ENCODE data around the gene ADAMTS10.
"Not testable (repeated sequence)": the region's sequence is repeated elsewhere in the genome, so short reads cannot be mapped to it uniquely, and the experiment has no call there.

The ADAMTS10 gene

GRCh38 chr19:8567522-8568172, 42.9 kb downstream of the ADAMTS10 start:
- H3K4me1 ChIP-seq (ENCODE audit: low read length), result peaks cover 19% of the 10 kb centered on the region

GRCh38 chr19:8566855-8567254, 43.7 kb downstream of the ADAMTS10 start:
- Histone ChIP-seq H3F3A (ENCODE audit: insufficient read depth, low read length) (no peaks in the 10 kb centered on the region), H3K4me3 (ENCODE audit: low read length) (no peak overlapping the region), H3K9ac (ENCODE audit: low read length) (no peak overlapping the region), H3K4me1 (ENCODE audit: low read length) (peaks cover 19% of the 10 kb centered on the region), H3K27me3 (replicated peaks; ENCODE audit: insufficient read depth, low read length) (peaks cover 36% of the 10 kb centered on the region), H3K36me3 (replicated peaks; ENCODE audit: insufficient read depth, low read length) (no peaks in the 10 kb centered on the region), H3K9me3 (replicated peaks; ENCODE audit: insufficient read depth, low read length) (no peaks in the 10 kb centered on the region), H3K9me2 (replicated peaks; ENCODE audit: insufficient read depth, low read length) (no peaks in the 10 kb centered on the region), H4K20me1 (ENCODE audit: insufficient read depth, low read length) (no peaks in the 10 kb centered on the region), H2AFZ (ENCODE audit: low read length) (no peak overlapping the region), H3K27ac (ENCODE audit: low read length) (no peak overlapping the region), H3K79me2 (ENCODE audit: low read length) (no peaks in the 10 kb centered on the region), H3K4me2 (ENCODE audit: low read depth, low read length) (no peak overlapping the region)
- DNase-seq, result no peak
- no peak for TF ChIP-seq EZH2phosphoT487 (IDR thresholded peaks at IDR 0.05; ENCODE audit: low read length)
- no peak for TF ChIP-seq CTCF (IDR thresholded peaks at IDR 0.05; ENCODE audit: low read length)
- TF ChIP-seq EZH2 (optimal IDR thresholded peaks at IDR 0.05; ENCODE audit: low read depth, low read length), result no peak

More at GRCh38 chr19:8567522-8568172, 42.9 kb downstream of the ADAMTS10 start:
- H3K4me2 ChIP-seq (ENCODE audit: low read depth, low read length), result no peak overlapping the region
- no peak overlapping the region for H3K9ac ChIP-seq (ENCODE audit: low read length)
- no peaks in the 10 kb centered on the region for H3K9me3 ChIP-seq (replicated peaks; ENCODE audit: insufficient read depth, low read length)
- no peaks in the 10 kb centered on the region for H3K79me2 ChIP-seq (ENCODE audit: low read length)
- DNase-seq, result no peak
- no peaks in the 10 kb centered on the region for H3K36me3 ChIP-seq (replicated peaks; ENCODE audit: insufficient read depth, low read length)
- peaks cover 32% of the 10 kb centered on the region for H3K27me3 ChIP-seq (replicated peaks; ENCODE audit: insufficient read depth, low read length)
- no peak overlapping the region for H3K27ac ChIP-seq (ENCODE audit: low read length)
- no peaks in the 10 kb centered on the region for H3K9me2 ChIP-seq (replicated peaks; ENCODE audit: insufficient read depth, low read length)
- H3F3A ChIP-seq (ENCODE audit: insufficient read depth, low read length), result no peaks in the 10 kb centered on the region
- TF ChIP-seq CTCF (IDR thresholded peaks at IDR 0.05; ENCODE audit: low read length) (no peak), EZH2phosphoT487 (IDR thresholded peaks at IDR 0.05; ENCODE audit: low read length) (no peak), EZH2 (optimal IDR thresholded peaks at IDR 0.05; ENCODE audit: low read depth, low read length) (no peak)
- H2AFZ ChIP-seq (ENCODE audit: low read length), result no peak overlapping the region
- no peaks in the 10 kb centered on the region for H4K20me1 ChIP-seq (ENCODE audit: insufficient read depth, low read length)
- H3K4me3 ChIP-seq (ENCODE audit: low read length), result no peak overlapping the region

GRCh38 chr19:8564866-8565265, 45.6 kb downstream of the ADAMTS10 start:
- not testable (repeated sequence) for DNase-seq; H2AFZ ChIP-seq (ENCODE audit: low read length); H4K20me1 ChIP-seq (ENCODE audit: insufficient read depth, low read length); H3K79me2 ChIP-seq (ENCODE audit: low read length); H3K9me3 ChIP-seq (replicated peaks; ENCODE audit: insufficient read depth, low read length); H3K27ac ChIP-seq (ENCODE audit: low read length); H3K9me2 ChIP-seq (replicated peaks; ENCODE audit: insufficient read depth, low read length); H3K36me3 ChIP-seq (replicated peaks; ENCODE audit: insufficient read depth, low read length); H3K9ac ChIP-seq (ENCODE audit: low read length); H3K4me3 ChIP-seq (ENCODE audit: low read length); H3F3A ChIP-seq (ENCODE audit: insufficient read depth, low read length); H3K4me2 ChIP-seq (ENCODE audit: low read depth, low read length)
- H3K4me1 ChIP-seq (ENCODE audit: low read length), result peaks cover 12% of the 10 kb centered on the region
- peaks cover 41% of the 10 kb centered on the region for H3K27me3 ChIP-seq (replicated peaks; ENCODE audit: insufficient read depth, low read length)

- no peaks in the 10 kb centered on the region for H4K20me1 ChIP-seq (ENCODE audit: insufficient read depth, low read length)
- no peaks in the 10 kb centered on the region for H3K4me1 ChIP-seq (ENCODE audit: low read length)
- no peak overlapping the region for H3K4me3 ChIP-seq (ENCODE audit: low read length)
- no peaks in the 10 kb centered on the region for H3K9me3 ChIP-seq (replicated peaks; ENCODE audit: insufficient read depth, low read length)
- no peaks in the 10 kb centered on the region for H3F3A ChIP-seq (ENCODE audit: insufficient read depth, low read length)
- TF ChIP-seq EZH2 (optimal IDR thresholded peaks at IDR 0.05; ENCODE audit: low read depth, low read length), result no peak
- no peak for TF ChIP-seq CTCF (IDR thresholded peaks at IDR 0.05; ENCODE audit: low read length)
- no peak for TF ChIP-seq EZH2phosphoT487 (IDR thresholded peaks at IDR 0.05; ENCODE audit: low read length)
- H3K27ac ChIP-seq (ENCODE audit: low read length), result no peak overlapping the region
- H3K36me3 ChIP-seq (replicated peaks; ENCODE audit: insufficient read depth, low read length), result no peaks in the 10 kb centered on the region
- H3K27me3 ChIP-seq (replicated peaks; ENCODE audit: insufficient read depth, low read length), result peaks cover 66% of the 10 kb centered on the region
- DNase-seq, result no peak
- no peak overlapping the region for H3K9ac ChIP-seq (ENCODE audit: low read length)
- H3K79me2 ChIP-seq (ENCODE audit: low read length), result no peaks in the 10 kb centered on the region
- no peak overlapping the region for H2AFZ ChIP-seq (ENCODE audit: low read length)
- H3K4me2 ChIP-seq (ENCODE audit: low read depth, low read length), result no peak overlapping the region
- no peaks in the 10 kb centered on the region for H3K9me2 ChIP-seq (replicated peaks; ENCODE audit: insufficient read depth, low read length)
These were observed 49.3 kb downstream of the ADAMTS10 start for GRCh38 chr19:8561075-8561764.
